GM12872 (cell line): ENCODE results near the gene TCF21.

Source experiments
- TF ChIP-seq, protein P1 (sequence below): IDR thresholded peaks from 3 replicates; pipeline ENCODE4 v1.5.1; 2011; ENCODE audit warnings: low read depth, mild to moderate bottlenecking, low read length, moderate library complexity; ENCODE audit not compliant: insufficient read depth

Gene TCF21

DNA sequence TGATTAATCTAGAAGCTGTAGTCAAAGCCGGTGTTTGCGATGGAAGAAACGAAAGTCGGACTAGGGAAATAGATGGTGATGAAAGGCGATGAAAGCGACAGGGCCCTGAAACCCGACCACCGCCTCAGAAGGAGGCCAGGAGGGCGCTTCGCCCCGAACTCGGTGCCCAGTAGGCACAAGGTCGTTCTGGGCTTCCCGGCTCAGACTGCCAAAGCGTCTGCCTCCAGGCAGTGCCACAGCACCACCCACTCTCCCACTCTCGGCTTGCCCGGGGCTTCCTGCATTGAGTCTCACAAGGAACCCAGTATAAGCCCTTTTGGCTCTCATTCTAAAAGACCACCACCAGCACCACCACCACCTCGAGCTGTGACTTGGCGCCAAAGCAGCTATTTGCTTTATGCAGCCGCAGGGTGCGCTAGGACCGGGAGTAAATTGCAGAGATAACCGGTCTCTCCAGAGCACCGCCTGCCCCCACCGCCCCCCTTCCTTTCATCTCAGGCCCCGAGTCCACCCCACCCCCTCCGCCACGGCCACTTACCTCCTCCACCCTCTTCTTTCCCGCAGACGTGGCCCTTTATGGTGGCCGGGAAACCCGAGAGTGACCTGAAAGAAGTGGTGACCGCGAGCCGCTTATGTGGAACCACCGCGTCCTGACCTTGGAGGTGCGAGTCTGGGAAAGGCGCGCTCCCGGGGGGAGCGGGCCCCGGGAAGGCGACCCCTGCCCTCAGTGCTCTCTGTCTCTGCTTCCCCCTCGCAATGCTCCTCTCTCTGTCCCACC lies 2.4 kb downstream of the TCF21 start:
- TF ChIP-seq, protein P1, sequence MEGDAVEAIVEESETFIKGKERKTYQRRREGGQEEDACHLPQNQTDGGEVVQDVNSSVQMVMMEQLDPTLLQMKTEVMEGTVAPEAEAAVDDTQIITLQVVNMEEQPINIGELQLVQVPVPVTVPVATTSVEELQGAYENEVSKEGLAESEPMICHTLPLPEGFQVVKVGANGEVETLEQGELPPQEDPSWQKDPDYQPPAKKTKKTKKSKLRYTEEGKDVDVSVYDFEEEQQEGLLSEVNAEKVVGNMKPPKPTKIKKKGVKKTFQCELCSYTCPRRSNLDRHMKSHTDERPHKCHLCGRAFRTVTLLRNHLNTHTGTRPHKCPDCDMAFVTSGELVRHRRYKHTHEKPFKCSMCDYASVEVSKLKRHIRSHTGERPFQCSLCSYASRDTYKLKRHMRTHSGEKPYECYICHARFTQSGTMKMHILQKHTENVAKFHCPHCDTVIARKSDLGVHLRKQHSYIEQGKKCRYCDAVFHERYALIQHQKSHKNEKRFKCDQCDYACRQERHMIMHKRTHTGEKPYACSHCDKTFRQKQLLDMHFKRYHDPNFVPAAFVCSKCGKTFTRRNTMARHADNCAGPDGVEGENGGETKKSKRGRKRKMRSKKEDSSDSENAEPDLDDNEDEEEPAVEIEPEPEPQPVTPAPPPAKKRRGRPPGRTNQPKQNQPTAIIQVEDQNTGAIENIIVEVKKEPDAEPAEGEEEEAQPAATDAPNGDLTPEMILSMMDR = no peak

DNA sequence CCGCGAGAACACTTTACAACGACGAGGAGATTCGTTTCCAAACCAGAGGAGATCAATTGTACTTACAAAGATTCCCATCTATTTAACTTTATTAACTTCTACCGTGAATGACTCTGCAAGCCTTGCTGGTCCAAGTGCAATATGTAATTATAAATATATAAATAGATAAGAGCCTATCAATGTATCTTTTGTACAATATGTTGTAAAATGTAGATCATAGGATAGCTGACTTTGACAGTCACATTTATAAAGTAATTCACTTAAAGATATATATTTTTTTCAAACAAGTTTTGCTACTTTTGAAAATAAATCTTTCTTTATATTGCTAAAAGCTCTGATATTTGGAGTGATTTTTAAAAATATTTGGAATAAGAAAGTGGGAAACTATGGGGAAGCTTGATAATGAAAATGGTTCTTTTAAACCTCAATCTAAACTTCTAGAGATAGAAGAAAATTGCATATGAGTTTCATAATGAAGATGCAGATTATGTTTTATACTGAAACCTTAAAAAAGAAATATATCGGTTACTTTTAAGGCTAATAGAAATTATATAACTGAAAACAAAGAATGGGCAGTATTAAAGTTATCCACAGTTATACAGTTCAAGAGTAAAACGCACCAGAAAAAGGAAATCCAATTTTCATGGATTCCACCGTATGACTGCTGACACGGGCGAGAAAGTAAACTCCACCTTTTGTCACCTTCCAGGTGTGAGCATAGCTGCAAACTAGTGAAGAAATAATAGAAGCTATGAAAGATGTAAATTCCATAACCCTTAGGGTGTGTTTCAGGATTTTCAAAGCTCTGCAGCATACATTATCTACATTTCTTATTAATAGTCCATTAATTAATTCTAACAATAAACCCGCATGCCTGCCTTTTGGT lies 3.3 kb downstream of the TCF21 start:
- TF ChIP-seq, protein P1 = no peak

DNA sequence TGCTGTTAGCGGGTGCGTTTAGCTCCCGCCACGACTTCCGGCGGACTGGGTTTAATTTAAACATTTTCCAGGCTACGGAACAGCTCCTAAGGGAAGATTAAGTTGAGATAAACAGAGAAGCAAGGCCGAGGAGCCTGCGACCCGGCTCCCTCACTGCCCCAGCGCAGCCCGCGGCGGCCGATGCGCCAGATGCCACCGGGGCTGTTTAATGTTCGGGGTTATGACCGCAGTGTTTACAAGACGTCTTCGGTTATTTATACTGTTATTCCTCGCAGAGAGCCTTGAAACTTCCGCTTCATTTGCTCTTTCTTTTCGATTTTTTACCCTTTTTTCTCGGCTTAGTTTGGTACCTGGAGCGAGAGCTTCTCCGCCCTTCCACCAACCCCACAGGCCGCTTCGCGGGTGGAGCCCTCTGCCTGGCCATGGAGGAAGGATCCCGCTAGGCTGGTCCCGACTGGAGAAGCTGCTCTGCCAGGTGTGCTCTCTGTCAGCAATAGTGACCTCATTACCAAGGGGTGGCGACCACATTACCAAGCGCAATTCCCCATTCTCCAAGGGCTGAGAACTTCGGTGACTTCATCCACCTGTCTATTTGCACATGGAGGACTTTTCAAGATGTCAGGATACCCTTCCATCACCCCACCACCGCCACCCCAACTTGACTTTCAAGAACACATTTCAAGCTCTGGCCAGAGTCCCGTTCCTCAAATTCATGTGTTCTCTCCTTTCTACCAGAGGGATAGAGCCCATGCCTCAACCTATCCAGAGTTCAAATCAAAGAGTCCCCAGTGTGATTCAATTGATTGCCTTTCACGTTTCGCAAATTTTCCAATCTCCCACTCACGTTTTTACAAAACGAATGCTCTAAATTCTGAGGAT lies 4.1 kb downstream of the TCF21 start:
- TF ChIP-seq, protein P1 = no peak

DNA sequence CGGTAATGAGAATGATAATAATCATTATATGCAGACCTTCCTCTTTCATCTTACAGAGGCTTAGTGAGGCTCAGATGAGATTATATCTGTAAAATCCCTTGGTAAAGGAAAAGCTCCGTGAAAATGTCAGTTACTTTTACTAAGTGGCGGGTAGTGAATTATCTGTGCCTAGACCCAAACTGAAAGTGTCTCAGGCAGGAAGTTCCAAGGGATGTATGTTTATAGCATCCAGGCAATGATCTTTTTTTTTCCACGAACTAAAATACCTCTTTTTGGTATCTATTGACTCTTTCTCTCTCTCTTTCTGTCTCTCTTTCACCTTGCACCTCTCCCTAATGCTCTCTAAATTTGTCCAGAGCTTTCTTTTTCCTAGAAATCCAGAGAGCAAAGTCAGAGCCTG lies 5.0 kb downstream of the TCF21 start:
- TF ChIP-seq, protein P1 = no peak

DNA sequence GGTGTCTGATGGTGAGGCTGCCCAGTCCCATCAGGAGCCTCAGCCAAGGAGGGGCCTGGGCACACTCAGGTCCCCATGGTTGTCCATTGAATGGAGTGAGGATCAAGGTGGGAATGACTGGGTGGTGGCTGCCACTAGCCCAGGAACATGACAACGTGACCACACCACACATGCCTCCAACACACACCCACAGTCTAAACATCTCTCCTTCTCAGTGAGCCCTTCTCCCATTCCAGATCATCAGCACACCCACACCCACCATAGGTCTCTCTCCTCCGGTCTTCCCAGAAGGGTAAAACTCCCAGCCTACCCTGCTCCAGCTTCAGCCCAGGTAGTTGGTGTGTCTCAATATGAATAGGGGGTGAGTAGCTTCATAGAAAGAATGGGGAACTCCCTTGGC lies 5.5 kb downstream of the TCF21 start:
- TF ChIP-seq, protein P1 = no peak

DNA sequence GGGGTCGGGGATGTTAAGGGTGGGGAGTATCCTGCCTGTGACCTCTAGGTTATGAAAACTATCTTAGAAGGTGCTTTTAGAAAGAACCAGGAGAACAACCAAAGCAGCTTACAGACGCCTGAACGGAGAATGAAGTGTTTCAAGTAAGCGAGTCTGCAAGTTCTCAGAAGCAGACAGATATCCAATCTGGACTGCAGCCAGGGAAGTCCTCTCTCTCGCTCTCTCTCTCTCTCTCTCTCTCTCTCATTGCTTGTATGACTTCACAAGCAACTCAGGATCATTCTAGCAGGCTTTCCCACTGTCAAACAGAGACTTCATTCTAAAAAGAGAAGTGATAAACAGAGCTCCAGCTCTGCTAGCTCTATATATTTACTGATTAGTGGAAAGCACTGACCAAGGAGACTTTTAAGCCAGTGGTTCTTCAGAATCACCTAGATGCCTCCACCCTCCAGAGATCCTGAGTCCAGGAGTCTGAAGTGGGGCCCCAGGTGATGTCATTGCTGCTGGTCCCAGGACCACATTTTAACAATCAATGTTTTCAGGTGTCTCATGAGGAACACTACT lies 6.0 kb downstream of the TCF21 start:
- TF ChIP-seq, protein P1 = no peak
